GM12873 (cell line): ENCODE results near the gene ENOSF1.

Experiments
- TF ChIP-seq, protein P1 (sequence below): IDR thresholded peaks from 2 replicates; pipeline ENCODE4 v1.5.1; 2012; ENCODE audit warnings: low read depth, mild to moderate bottlenecking, moderate library complexity, low read length, control low read depth; ENCODE audit not compliant: insufficient read depth; ENCODE audit errors: missing control alignments

ENOSF1 gene

GRCh38 chr18:712401-713134 lies at the start of gene ENOSF1:
TSS of gene ENOSF1 (minus strand) at chr18:712630. CDS start at chr18:712587, 43 bp downstream.
- TF ChIP-seq, protein P1, sequence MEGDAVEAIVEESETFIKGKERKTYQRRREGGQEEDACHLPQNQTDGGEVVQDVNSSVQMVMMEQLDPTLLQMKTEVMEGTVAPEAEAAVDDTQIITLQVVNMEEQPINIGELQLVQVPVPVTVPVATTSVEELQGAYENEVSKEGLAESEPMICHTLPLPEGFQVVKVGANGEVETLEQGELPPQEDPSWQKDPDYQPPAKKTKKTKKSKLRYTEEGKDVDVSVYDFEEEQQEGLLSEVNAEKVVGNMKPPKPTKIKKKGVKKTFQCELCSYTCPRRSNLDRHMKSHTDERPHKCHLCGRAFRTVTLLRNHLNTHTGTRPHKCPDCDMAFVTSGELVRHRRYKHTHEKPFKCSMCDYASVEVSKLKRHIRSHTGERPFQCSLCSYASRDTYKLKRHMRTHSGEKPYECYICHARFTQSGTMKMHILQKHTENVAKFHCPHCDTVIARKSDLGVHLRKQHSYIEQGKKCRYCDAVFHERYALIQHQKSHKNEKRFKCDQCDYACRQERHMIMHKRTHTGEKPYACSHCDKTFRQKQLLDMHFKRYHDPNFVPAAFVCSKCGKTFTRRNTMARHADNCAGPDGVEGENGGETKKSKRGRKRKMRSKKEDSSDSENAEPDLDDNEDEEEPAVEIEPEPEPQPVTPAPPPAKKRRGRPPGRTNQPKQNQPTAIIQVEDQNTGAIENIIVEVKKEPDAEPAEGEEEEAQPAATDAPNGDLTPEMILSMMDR: peak; percentile 90

DNA sequence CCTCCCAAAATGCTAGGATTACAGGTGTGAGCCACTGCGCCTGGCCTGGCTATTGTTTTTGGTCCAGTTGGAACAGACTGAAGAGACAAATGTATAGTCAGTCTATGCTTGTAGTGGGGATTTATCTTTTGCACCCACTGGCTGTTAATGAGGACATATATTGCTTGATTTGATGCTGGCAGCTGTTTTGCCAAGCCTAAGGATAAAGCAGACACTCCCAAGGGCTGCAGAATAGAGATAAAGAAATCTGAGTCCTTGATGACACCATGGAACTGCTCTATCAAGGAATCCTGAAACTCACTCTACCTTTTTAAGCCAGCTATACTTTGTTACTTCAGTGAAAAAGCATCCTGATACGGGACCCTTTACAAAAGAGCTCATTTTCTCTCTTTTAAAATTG lies 43.1 kb upstream of the ENOSF1 start:
- TF ChIP-seq, protein P1: no peak

DNA sequence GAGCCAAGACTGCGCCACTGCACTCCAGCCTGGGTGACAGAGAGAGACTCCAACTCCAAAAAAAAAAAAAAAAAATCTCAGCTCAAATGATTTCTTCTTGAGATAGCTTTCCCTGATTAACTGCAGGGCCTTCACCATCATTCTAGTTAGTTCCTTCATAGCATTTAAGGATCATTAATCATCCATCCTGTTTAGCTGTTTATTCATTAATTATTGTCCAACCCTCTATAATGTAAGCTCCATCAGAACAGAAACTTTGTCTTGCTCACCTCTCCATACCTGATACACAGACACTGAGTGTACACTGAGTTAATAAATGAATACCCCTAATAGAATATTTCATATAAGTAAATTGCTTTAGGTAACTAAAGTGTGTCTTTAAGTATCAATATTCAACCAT lies 42.2 kb upstream of the ENOSF1 start:
- TF ChIP-seq, protein P1: no peak

- TF ChIP-seq, protein P1: no peak
Measured at GRCh38 chr18:750456-750855, 38.0 kb upstream of the ENOSF1 start.

DNA sequence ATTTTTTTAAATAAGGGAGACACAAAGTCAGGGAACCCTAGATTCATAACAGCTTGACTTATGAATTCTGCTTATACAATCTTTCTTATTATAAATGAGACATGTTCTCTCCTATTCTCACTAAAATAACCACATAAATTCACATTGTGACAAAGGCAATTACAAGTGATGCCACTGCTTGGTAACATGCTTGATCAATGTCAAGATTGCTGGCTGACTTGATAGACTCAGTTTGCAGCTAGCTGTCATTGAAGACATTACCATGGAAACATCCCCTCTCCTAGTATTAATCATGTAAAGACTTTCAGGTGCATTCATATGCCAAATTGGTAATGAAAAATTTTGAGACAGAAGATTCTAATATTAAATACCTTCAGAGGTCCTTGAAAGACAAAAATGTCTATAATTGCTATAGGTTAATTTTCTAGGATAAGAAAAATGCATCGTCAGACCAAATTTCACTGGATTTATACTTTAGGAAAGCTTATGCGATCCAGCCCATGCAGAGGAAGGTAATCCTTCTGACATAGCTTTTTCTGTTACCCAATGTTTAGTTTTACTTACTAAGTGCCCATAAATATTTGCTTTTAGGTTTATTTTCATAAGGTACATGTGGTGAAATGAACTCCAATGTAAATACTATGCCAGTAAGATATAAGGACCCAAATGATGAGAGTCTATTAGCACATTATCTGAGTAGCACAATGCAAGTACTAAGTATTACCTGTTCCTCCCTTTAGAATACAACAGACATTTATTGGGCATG lies 32.6 kb upstream of the ENOSF1 start:
- TF ChIP-seq, protein P1: no peak

- TF ChIP-seq, protein P1: peak; percentile 67
Measured at GRCh38 chr18:741931-742512, 29.6 kb upstream of the ENOSF1 start.

GRCh38 chr18:732371-732770 lies 19.9 kb upstream of the ENOSF1 start:
- TF ChIP-seq, protein P1: no peak
